RWPE2 (cell line): ENCODE measurements around the gene RASGRF1.

Experiments used
- ATAC-seq: fragments of 200-7000 bp; cut with Tn5 transposase; 3 replicates; pipeline ENCODE4 v1.9.1; 2021; ENCODE audit warnings: low read depth
- DNase-seq: peaks from one replicate; pipeline ENCODE4 v3.0.0-alpha.2; 2020; ENCODE audit warnings: low spot score
- H3K27ac ChIP-seq: fragments of 450-650 bp; 2 replicates; pipeline ENCODE4 v1.5.1; 2017; ENCODE audit warnings: mild to moderate bottlenecking; ENCODE audit not compliant: poor library complexity, severe bottlenecking
- H3K27me3 ChIP-seq: fragments of 250-450 bp; sonication (Bioruptor Pico); 2 replicates; pipeline ENCODE4 v1.5.1; 2021; ENCODE audit warnings: mild to moderate bottlenecking, moderate library complexity; ENCODE audit not compliant: insufficient read depth, poor library complexity, severe bottlenecking
- H3K36me3 ChIP-seq: fragments of 250-450 bp; sonication (Bioruptor Pico); 2 replicates; pipeline ENCODE4 v1.5.1; 2020; ENCODE audit warnings: low read depth, mild to moderate bottlenecking, moderate library complexity
- H3K4me1 ChIP-seq: fragments of 250-450 bp; sonication (Bioruptor Pico); 2 replicates; pipeline ENCODE4 v1.5.1; 2021; ENCODE audit warnings: mild to moderate bottlenecking, moderate library complexity; ENCODE audit not compliant: insufficient read depth, poor library complexity, severe bottlenecking
- H3K4me3 ChIP-seq: fragments of 250-450 bp; sonication (Bioruptor Pico); 2 replicates; pipeline ENCODE4 v1.5.1; 2021; ENCODE audit warnings: mild to moderate bottlenecking, moderate library complexity; ENCODE audit not compliant: severe bottlenecking
- H3K9me3 ChIP-seq: fragments of 250-450 bp; sonication (Bioruptor Pico); 2 replicates; pipeline ENCODE4 v1.5.1; 2021; ENCODE audit warnings: mild to moderate bottlenecking, moderate library complexity; ENCODE audit not compliant: severe bottlenecking
- TF ChIP-seq, protein P1 (sequence below): fragments of 450-650 bp; IDR thresholded peaks from one replicate; pipeline ENCODE4 v1.5.1; 2017; ENCODE audit warnings: mild to moderate bottlenecking, moderate library complexity; ENCODE audit not compliant: poor library complexity, severe bottlenecking

RASGRF1 gene

DNA sequence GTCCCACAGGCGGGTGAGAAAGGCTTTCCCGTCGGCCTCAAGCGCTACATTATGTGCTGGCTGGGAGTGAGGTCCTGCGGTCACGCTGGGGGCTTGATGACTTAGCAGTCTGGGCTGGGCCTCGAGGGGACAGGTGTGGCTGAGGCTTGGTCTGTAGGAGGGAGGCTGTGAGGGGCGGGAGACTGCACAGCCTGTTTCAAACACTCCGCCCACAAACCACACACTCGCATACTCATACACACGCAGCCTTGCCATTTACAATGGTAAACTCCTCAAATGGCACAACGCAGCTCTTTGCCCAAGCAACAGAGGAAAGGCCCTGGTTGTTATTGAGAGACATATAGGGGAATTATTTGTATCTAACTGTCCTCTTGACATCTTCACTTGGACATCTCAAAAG lies 32.4 kb upstream of the RASGRF1 start:
- Histone ChIP-seq H3K4me3 (no peak overlapping the region), H3K27me3 (peaks cover 12% of the 10 kb centered on the region), H3K4me1 (no peaks in the 10 kb centered on the region), H3K9me3 (no peaks in the 10 kb centered on the region), H3K36me3 (no peaks in the 10 kb centered on the region), H3K27ac (no peak overlapping the region)
- ATAC-seq (no peak), DNase-seq (no peak)
- TF ChIP-seq, protein P1, sequence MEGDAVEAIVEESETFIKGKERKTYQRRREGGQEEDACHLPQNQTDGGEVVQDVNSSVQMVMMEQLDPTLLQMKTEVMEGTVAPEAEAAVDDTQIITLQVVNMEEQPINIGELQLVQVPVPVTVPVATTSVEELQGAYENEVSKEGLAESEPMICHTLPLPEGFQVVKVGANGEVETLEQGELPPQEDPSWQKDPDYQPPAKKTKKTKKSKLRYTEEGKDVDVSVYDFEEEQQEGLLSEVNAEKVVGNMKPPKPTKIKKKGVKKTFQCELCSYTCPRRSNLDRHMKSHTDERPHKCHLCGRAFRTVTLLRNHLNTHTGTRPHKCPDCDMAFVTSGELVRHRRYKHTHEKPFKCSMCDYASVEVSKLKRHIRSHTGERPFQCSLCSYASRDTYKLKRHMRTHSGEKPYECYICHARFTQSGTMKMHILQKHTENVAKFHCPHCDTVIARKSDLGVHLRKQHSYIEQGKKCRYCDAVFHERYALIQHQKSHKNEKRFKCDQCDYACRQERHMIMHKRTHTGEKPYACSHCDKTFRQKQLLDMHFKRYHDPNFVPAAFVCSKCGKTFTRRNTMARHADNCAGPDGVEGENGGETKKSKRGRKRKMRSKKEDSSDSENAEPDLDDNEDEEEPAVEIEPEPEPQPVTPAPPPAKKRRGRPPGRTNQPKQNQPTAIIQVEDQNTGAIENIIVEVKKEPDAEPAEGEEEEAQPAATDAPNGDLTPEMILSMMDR = no peak

DNA sequence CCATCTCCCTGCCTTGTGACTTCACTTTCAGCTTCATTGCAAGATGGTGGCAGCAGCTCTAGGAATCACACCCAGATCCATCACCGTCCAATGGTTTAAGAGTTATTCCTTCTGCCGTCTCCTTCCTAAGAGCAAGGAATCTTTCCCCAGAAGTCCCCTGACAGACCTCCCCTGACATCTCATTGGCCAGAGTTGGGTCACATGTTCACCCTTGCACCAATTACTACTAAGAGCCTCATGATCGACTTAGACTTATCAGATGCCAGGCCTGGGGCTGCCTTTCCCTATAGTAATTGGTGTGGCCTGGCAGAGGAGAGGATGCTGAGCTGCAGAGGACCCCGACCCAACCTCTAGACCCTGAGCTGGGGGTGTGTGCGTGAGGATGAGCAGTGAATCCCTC lies 31.8 kb upstream of the RASGRF1 start:
- TF ChIP-seq, protein P1 = no peak
- Histone ChIP-seq H3K4me3 (no peak overlapping the region), H3K36me3 (no peaks in the 10 kb centered on the region), H3K27ac (no peak overlapping the region), H3K4me1 (no peaks in the 10 kb centered on the region), H3K27me3 (peaks cover 12% of the 10 kb centered on the region), H3K9me3 (no peaks in the 10 kb centered on the region)
- DNase-seq (no peak), ATAC-seq (no peak)

DNA sequence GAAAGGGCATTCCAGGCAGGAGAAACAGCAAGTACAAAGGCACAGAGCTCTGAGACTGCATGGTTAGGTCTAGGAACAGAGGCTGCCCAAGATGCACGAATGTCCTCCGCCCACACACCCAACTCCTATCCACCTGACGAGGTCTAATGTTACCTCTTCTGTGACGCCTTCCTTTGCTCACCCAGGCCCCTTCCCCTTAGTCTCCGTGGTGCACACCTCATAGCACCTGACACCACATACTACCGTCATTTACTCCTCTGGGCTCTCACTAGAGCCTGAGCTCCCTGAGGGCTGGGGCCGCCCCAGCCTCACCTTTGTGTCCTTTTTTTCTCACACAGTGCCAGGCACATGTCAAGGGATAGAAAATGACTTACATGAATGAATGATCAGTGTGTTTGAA lies 31.0 kb upstream of the RASGRF1 start:
- Histone ChIP-seq H3K4me1 (no peaks in the 10 kb centered on the region), H3K27ac (no peak overlapping the region), H3K27me3 (peaks cover 5% of the 10 kb centered on the region), H3K36me3 (no peaks in the 10 kb centered on the region), H3K4me3 (no peak overlapping the region), H3K9me3 (no peaks in the 10 kb centered on the region)
- DNase-seq (no peak), ATAC-seq (no peak)
- TF ChIP-seq, protein P1 = no peak

DNA sequence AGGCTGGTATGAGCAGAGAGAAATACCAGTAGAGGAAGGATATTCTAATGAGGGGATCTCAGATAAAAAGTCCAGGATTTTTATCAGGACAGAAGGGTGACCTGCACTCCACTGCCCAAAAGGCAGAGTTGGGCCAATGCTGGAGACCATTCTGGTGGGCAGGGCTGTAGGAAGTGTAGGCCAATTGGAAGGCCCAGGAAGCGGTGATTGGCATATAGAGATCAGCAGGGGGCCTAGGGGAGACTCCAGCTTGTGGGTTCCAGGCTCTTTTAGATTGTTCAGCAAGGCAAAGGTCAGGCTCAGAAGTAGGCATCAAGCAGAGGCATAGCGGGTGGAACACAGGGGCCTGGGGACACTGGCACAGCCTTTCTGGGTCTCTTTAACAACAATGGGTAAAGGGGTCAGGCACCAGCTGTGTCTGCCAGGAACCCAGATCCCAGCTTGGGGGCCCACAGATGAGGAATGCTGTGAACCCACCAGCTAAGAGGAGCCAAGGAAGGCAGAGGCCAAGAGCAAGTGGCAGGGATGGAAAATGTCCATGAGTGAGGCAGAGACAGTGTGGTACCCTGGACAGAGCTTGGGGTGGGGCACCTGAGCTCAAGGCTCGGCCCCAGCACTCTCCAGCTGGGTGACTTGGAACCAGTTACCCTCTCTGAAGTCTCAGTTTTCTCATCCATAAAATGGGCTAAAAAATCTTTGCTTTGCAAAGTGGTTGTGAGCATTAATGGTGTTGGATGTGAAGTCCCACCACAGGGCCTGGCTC lies 27.0 kb upstream of the RASGRF1 start:
- Histone ChIP-seq H3K4me3 (no peak overlapping the region), H3K27ac (no peak overlapping the region), H3K27me3 (peaks cover 8% of the 10 kb centered on the region), H3K4me1 (no peaks in the 10 kb centered on the region), H3K9me3 (no peaks in the 10 kb centered on the region), H3K36me3 (no peaks in the 10 kb centered on the region)
- TF ChIP-seq, protein P1 = no peak
- no peak for DNase-seq
- no peak for ATAC-seq

DNA sequence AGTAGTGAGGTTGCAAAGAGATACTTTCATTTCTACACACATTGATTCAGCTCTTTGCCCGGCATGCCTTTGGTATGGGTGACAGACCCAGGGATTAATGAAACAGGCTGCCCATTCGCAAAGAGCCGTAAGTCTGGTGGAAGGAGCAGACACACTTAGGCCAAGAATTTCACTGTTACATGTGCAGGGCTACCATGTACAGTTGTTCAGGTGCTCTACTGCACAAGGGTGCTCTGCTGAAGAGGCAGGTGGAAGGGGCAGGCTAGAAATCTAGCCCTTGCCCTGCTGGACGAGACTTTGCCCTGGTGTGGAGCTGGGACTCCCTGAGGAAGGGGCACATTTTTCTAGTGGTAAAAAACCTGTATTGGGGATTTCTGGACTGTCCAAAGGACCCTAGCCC lies 26.2 kb upstream of the RASGRF1 start:
- Histone ChIP-seq H3K36me3 (no peaks in the 10 kb centered on the region), H3K4me1 (no peaks in the 10 kb centered on the region), H3K9me3 (no peaks in the 10 kb centered on the region), H3K27ac (no peak overlapping the region), H3K27me3 (peaks cover 8% of the 10 kb centered on the region), H3K4me3 (no peak overlapping the region)
- ATAC-seq (no peak), DNase-seq (no peak)
- TF ChIP-seq, protein P1 = no peak
